NCI-H446 treated with DMSO at 0.1 percent for 48 hours (cell line): ENCODE results near the gene CERS3.
"Not testable (repeated sequence)": the region's sequence is repeated elsewhere in the genome, so short reads cannot be mapped to it uniquely, and the experiment has no call there.

Source experiments
- DNase-seq: peaks from one replicate; lab custom pipeline; 2025; lab: John Stamatoyannopoulos, UW

The CERS3 gene

GRCh38 chr15:100464888-100465287 is 63.9 kb downstream of the CERS3 start:
- no peak for DNase-seq

- DNase-seq, result no peak
Observed at GRCh38 chr15:100464256-100464655, 64.5 kb downstream of the CERS3 start.

GRCh38 chr15:100463515-100463914 is 65.2 kb downstream of the CERS3 start:
- DNase-seq, result no peak

- DNase-seq, result no peak
Observed at GRCh38 chr15:100461049-100461448, 67.7 kb downstream of the CERS3 start.

- DNase-seq, result no peak
Observed at GRCh38 chr15:100457201-100457600, 71.5 kb downstream of the CERS3 start.

GRCh38 chr15:100454148-100454547 is 74.6 kb downstream of the CERS3 start:
- no peak for DNase-seq

- no peak for DNase-seq
Observed at GRCh38 chr15:100448481-100448880, 80.3 kb downstream of the CERS3 start.

- not testable (repeated sequence) for DNase-seq
Observed at GRCh38 chr15:100441063-100441462, 87.7 kb downstream of the CERS3 start.

- DNase-seq, result no peak
Observed at GRCh38 chr15:100439514-100439913, 89.2 kb downstream of the CERS3 start.

GRCh38 chr15:100438570-100438969 is 90.2 kb downstream of the CERS3 start:
- peak; percentile 31 for DNase-seq

GRCh38 chr15:100437261-100437660 is 91.5 kb downstream of the CERS3 start:
- no peak for DNase-seq

- DNase-seq, result no peak
Observed at GRCh38 chr15:100434561-100434960, 94.2 kb downstream of the CERS3 start.

GRCh38 chr15:100434038-100434437 is 94.7 kb downstream of the CERS3 start:
- DNase-seq, result no peak

GRCh38 chr15:100433304-100433703 is 95.4 kb downstream of the CERS3 start:
- no peak for DNase-seq

GRCh38 chr15:100430411-100430810 is 98.3 kb downstream of the CERS3 start:
- no peak for DNase-seq

- no peak for DNase-seq
Observed at GRCh38 chr15:100429116-100429728, 99.5 kb downstream of the CERS3 start.

GRCh38 chr15:100426937-100427336 is 101.8 kb downstream of the CERS3 start:
- no peak for DNase-seq

GRCh38 chr15:100405179-100405578 is 123.6 kb downstream of the CERS3 start:
- DNase-seq, result no peak

GRCh38 chr15:100400996-100401395 is 127.8 kb downstream of the CERS3 start:
- DNase-seq, result no peak

GRCh38 chr15:100394736-100395440 is 133.9 kb downstream of the CERS3 start:
- no peak for DNase-seq

GRCh38 chr15:100393008-100393407 is 135.7 kb downstream of the CERS3 start:
- no peak for DNase-seq

GRCh38 chr15:100385300-100386050 is 143.3 kb downstream of the CERS3 start:
- DNase-seq, result no peak

- DNase-seq, result no peak
Observed at GRCh38 chr15:100384108-100384410, 144.7 kb downstream of the CERS3 start.
